HCT116 (cell line): Measurements from ENCODE around the gene RGS6. TPM values are rescaled to one million over a fixed set of nuclear protein-coding genes. Genes with fewer than 3 reads are reported as not detected.

Experiments used
- ATAC-seq: fragments of 200-7000 bp; cut with Tn5 transposase; 2 replicates; pipeline ENCODE4 v1.9.1; 2020; ENCODE audit warnings: mild to moderate bottlenecking, moderate library complexity
- BruUV-seq: library from RNA; stranded (reverse); fragments of 400-500 nt; replicated peaks from 2 replicates; lab custom pipeline; 2021; lab: Mats Ljungman, UMichigan
- CTCF ChIA-PET: fragments of 300-600 bp; sonication (Branson Sonifier 250); formaldehyde crosslinking; loops from one replicate; lab custom pipeline; 2021; ENCODE audit warnings: antibody characterized with exemption; lab: Charles Lee
- POLR2A ChIA-PET: fragments of 300-600, 350-600 bp; sonication (Branson Sonifier 250); formaldehyde crosslinking; loops from one replicate; lab custom pipeline; 2021; ENCODE audit warnings: antibody characterized with exemption; lab: Charles Lee
- RAD21 ChIA-PET, 2 experiments: fragments of 300-600 bp; sonication (Branson Sonifier 250); formaldehyde crosslinking; loops; one replicate each; lab custom pipeline; 2023; ENCODE audit warnings: low total read pairs in 2 of 2; ENCODE audit not compliant: uncharacterized antibody in 2 of 2, unreplicated experiment in 2 of 2, low non-redundant PET in 1 of 2; lab: Charles Lee
- DNase-seq: peaks from one replicate; pipeline ENCODE4 v3.0.0-alpha.2; 2010; ENCODE audit warnings: low read depth, low spot score
- H2AFZ ChIP-seq: fragments of 200-600 bp; shearing (Covaris generic), sonication (generic); 2 replicates; pipeline ENCODE4 v1.6.1; 2017; ENCODE audit warnings: low read depth, mixed run types, mixed read lengths, antibody characterized with exemption, low read length; ENCODE audit not compliant: poor library complexity, severe bottlenecking
- H3K27ac ChIP-seq: 2 replicates; pipeline ENCODE4 v1.5.1; 2012; ENCODE audit warnings: low read depth, low read length
- H3K27me3 ChIP-seq: fragments of 200-600 bp; sonication (generic); 2 replicates; pipeline ENCODE4 v1.6.1; 2016; ENCODE audit warnings: mixed run types, low read length, mixed read lengths; ENCODE audit not compliant: insufficient read depth
- H3K36me3 ChIP-seq, 2 experiments: fragments of 200-500 bp in 1 of 2; fragments of 200-600 bp in 1 of 2; sonication (Bioruptor generic) in 1 of 2; sonication (generic) in 1 of 2; 2 replicates each; pipeline versions ENCODE4 v1.5.1 to v1.6.1; 2014 to 2016; ENCODE audit warnings: low read length in 2 of 2, inconsistent platforms in 1 of 2, mixed read lengths in 1 of 2, mixed run types in 1 of 2; ENCODE audit not compliant: insufficient read depth in 2 of 2, control insufficient read depth in 1 of 2
- H3K4me1 ChIP-seq, 2 experiments: fragments of 200-600 bp in 1 of 2; sonication (generic) in 1 of 2; 2 replicates each; pipeline versions ENCODE4 v1.5.1 to v1.6.1; 2012 to 2017; ENCODE audit warnings: low read length in 2 of 2, inconsistent platforms in 1 of 2, mild to moderate bottlenecking in 1 of 2, mixed read lengths in 1 of 2, mixed run types in 1 of 2, moderate library complexity in 1 of 2; ENCODE audit not compliant: insufficient read depth in 2 of 2, control insufficient read depth in 1 of 2
- H3K4me2 ChIP-seq: fragments of 200-600 bp; sonication (generic); 2 replicates; pipeline ENCODE4 v1.6.1; 2017; ENCODE audit warnings: mixed run types, low read length, mixed read lengths
- H3K4me3 ChIP-seq, 2 experiments: fragments of 200-600 bp in 1 of 2; sonication (generic) in 1 of 2; replicated peaks in 1 of 2; 2 replicates each; pipeline ENCODE4 v1.5.1; 2011 to 2016; ENCODE audit warnings: low read length in 2 of 2, control low read depth in 1 of 2, low read depth in 1 of 2, mild to moderate bottlenecking in 1 of 2, mixed read lengths in 1 of 2, mixed run types in 1 of 2
- H3K79me2 ChIP-seq: fragments of 200-600 bp; sonication (generic); 2 replicates; pipeline ENCODE4 v1.6.1; 2017; ENCODE audit warnings: mild to moderate bottlenecking, mixed run types, low read length, moderate library complexity, mixed read lengths; ENCODE audit not compliant: insufficient read depth
- H3K9ac ChIP-seq: fragments of 200-600 bp; sonication (generic); 2 replicates; pipeline ENCODE4 v1.6.1; 2016; ENCODE audit warnings: low read length, mixed read lengths
- H3K9me2 ChIP-seq: fragments of 200-600 bp; sonication (generic), shearing (Covaris generic); 2 replicates; pipeline ENCODE4 v1.6.1; 2017; ENCODE audit warnings: mixed run types, mild to moderate bottlenecking, moderate library complexity; ENCODE audit not compliant: insufficient read depth
- H3K9me3 ChIP-seq, 2 experiments: fragments of 200-500 bp in 1 of 2; fragments of 200-600 bp in 1 of 2; sonication (Bioruptor generic) in 1 of 2; sonication (generic) in 1 of 2; 2 replicates each; pipeline ENCODE4 v1.6.1; 2014 to 2017; ENCODE audit warnings: low read length in 2 of 2, mixed read lengths in 2 of 2, inconsistent platforms in 1 of 2, low read depth in 1 of 2, mild to moderate bottlenecking in 1 of 2, mixed run types in 1 of 2, moderate library complexity in 1 of 2; ENCODE audit not compliant: control insufficient read depth in 1 of 2, insufficient read depth in 1 of 2
- H4K20me1 ChIP-seq: fragments of 200-600 bp; sonication (generic), shearing (Covaris generic); 2 replicates; pipeline ENCODE4 v1.6.1; 2017; ENCODE audit warnings: mixed run types, mild to moderate bottlenecking, moderate library complexity; ENCODE audit not compliant: insufficient read depth
- CTCF ChIP-seq, 3 experiments: fragments of 200-600 bp in 1 of 3; sonication (generic) in 1 of 3; IDR thresholded peaks in 2 of 3; conservative IDR thresholded peaks in 1 of 3; 2 replicates each; pipeline ENCODE4 v1.5.1; 2012 to 2017; ENCODE audit warnings: low read depth in 2 of 3, low read length in 2 of 3, antibody characterized with exemption in 1 of 3, borderline replicate concordance in 1 of 3, control low read depth in 1 of 3, mild to moderate bottlenecking in 1 of 3, mixed read lengths in 1 of 3, mixed run types in 1 of 3, moderate library complexity in 1 of 3; ENCODE audit not compliant: insufficient read depth in 1 of 3
- JUND ChIP-seq: IDR thresholded peaks from 2 replicates; pipeline ENCODE4 v1.6.1; 2012
- MAX ChIP-seq: IDR thresholded peaks from 2 replicates; pipeline ENCODE4 v1.6.1; 2012
- POLR2A ChIP-seq: IDR thresholded peaks from 2 replicates; pipeline ENCODE4 v1.7.0; 2011; ENCODE audit warnings: borderline replicate concordance; ENCODE audit not compliant: insufficient read depth, insufficient read length; ENCODE audit errors: extremely low read depth
- REST ChIP-seq: IDR thresholded peaks from 2 replicates; pipeline ENCODE4 v1.6.1; 2012; ENCODE audit warnings: low read depth
- SIN3A ChIP-seq: IDR thresholded peaks from 2 replicates; pipeline ENCODE4 v1.6.1; 2012; ENCODE audit warnings: low read depth
- SP1 ChIP-seq: IDR thresholded peaks from 2 replicates; pipeline ENCODE4 v1.6.1; 2012; ENCODE audit warnings: low read depth
- ZBTB33 ChIP-seq: IDR thresholded peaks from 2 replicates; pipeline ENCODE4 v1.6.1; 2011; ENCODE audit warnings: mild to moderate bottlenecking, low read length, moderate library complexity; ENCODE audit not compliant: insufficient replicate concordance; ENCODE audit errors: extremely low read depth
- intact Hi-C: fragments of 100-400 bp; cut with micrococcal nuclease; formaldehyde crosslinking; loops from 2 replicates; pipeline ENCODE4 v1.10.0; 2022
- total RNA-seq: library from RNA; stranded (reverse); gene quantifications from one replicate; pipeline ENCODE4 v1.2.1, GENCODE V29; 2021; ENCODE audit not compliant: unreplicated experiment

The RGS6 gene
- total RNA-seq, 1 experiment from 2014 or later: 4.7 TPM

GRCh38 chr14:72544615-72545387, 612.6 kb downstream of the RGS6 start:
- ChIA-PET CTCF (no interaction called here), RAD21 (no interaction called here), POLR2A (no interaction called here)
- Histone ChIP-seq H3K4me3 (no peak overlapping the region), H2AFZ (no peak overlapping the region), H3K79me2 (no peaks in the 10 kb centered on the region), H4K20me1 (no peaks in the 10 kb centered on the region), H3K4me2 (no peak overlapping the region), H3K4me1 (peaks cover 0 to 8% of the 10 kb centered on the region in 2 experiments; a peak in 1 of 4 replicates), H3K36me3 (no peaks in the 10 kb centered on the region), H3K9me2 (no peaks in the 10 kb centered on the region), H3K9me3 (no peaks in the 10 kb centered on the region), H3K9ac (no peak overlapping the region), H3K27me3 (no peaks in the 10 kb centered on the region; the same call in 1 of the 2 replicates), H3K27ac (no peak overlapping the region)
- intact Hi-C loops: no loop called here
- TF ChIP-seq SP1: no peak
- TF ChIP-seq JUND: no peak
- TF ChIP-seq ZBTB33: no peak
- TF ChIP-seq MAX: no peak
- no peak for TF ChIP-seq REST
- no peak for TF ChIP-seq POLR2A
- TF ChIP-seq SIN3A: no peak
- TF ChIP-seq CTCF (IDR thresholded peaks at IDR 0.05 in 2 of 3, conservative IDR thresholded peaks at IDR 0.05 in 1 of 3; ENCODE audit: borderline replicate concordance in 1 of 3, insufficient read depth in 1 of 3, low read depth in 2 of 3, low read length in 2 of 3): no peak
- BruUV-seq: no TSS peak
- DNase-seq: no peak
- no peak for ATAC-seq
